ENCODE data around the gene FAXDC2. TPM values are rescaled to one million over a fixed set of nuclear protein-coding genes. Genes with fewer than 3 reads are reported as not detected.

The FAXDC2 gene
- total and polyA plus RNA-seq, 2 of the 13 experiments (the other 11 are each of a cell fraction or from before 2014, with no cell fraction given) = 4.7 to 58.8 TPM

DNA sequence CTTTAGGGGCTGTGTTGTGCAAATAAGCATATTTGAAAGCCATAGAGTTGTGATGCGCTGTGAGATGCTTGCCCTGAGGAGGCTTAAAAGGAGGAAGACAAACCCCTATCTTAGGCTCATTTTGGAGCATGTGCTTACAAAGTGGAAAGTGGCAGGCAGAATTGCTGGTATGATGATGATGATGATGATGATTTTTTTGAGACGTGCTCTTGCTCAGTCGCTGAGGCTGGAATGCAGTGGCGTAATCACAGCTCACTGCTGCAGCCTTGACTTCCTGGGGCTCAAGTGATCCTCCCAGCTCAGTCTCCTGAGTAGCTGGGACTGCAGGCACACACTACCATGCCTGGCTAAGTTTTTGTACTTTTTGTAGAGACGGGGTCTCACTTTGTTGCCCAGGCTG, 9.7 kb upstream of the FAXDC2 start (continued):
- TF ChIP-seq, protein P1, sequence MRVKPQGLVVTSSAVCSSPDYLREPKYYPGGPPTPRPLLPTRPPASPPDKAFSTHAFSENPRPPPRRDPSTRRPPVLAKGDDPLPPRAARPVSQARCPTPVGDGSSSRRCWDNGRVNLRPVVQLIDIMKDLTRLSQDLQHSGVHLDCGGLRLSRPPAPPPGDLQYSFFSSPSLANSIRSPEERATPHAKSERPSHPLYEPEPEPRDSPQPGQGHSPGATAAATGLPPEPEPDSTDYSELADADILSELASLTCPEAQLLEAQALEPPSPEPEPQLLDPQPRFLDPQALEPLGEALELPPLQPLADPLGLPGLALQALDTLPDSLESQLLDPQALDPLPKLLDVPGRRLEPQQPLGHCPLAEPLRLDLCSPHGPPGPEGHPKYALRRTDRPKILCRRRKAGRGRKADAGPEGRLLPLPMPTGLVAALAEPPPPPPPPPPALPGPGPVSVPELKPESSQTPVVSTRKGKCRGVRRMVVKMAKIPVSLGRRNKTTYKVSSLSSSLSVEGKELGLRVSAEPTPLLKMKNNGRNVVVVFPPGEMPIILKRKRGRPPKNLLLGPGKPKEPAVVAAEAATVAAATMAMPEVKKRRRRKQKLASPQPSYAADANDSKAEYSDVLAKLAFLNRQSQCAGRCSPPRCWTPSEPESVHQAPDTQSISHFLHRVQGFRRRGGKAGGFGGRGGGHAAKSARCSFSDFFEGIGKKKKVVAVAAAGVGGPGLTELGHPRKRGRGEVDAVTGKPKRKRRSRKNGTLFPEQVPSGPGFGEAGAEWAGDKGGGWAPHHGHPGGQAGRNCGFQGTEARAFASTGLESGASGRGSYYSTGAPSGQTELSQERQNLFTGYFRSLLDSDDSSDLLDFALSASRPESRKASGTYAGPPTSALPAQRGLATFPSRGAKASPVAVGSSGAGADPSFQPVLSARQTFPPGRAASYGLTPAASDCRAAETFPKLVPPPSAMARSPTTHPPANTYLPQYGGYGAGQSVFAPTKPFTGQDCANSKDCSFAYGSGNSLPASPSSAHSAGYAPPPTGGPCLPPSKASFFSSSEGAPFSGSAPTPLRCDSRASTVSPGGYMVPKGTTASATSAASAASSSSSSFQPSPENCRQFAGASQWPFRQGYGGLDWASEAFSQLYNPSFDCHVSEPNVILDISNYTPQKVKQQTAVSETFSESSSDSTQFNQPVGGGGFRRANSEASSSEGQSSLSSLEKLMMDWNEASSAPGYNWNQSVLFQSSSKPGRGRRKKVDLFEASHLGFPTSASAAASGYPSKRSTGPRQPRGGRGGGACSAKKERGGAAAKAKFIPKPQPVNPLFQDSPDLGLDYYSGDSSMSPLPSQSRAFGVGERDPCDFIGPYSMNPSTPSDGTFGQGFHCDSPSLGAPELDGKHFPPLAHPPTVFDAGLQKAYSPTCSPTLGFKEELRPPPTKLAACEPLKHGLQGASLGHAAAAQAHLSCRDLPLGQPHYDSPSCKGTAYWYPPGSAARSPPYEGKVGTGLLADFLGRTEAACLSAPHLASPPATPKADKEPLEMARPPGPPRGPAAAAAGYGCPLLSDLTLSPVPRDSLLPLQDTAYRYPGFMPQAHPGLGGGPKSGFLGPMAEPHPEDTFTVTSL (CRISPR knock-in tag; IDR thresholded peaks at IDR 0.05; ENCODE audit: borderline replicate concordance) = no peak
- TF ChIP-seq SMAD3 (CRISPR knock-in tag; IDR thresholded peaks at IDR 0.05) = no peak
- TF ChIP-seq, protein P2, sequence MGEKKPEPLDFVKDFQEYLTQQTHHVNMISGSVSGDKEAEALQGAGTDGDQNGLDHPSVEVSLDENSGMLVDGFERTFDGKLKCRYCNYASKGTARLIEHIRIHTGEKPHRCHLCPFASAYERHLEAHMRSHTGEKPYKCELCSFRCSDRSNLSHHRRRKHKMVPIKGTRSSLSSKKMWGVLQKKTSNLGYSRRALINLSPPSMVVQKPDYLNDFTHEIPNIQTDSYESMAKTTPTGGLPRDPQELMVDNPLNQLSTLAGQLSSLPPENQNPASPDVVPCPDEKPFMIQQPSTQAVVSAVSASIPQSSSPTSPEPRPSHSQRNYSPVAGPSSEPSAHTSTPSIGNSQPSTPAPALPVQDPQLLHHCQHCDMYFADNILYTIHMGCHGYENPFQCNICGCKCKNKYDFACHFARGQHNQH (CRISPR knock-in tag; IDR thresholded peaks at IDR 0.05) = no peak; the same call in 1 of the 2 replicates
- TF ChIP-seq FOSL2 (CRISPR knock-in tag; IDR thresholded peaks at IDR 0.05) = peak; percentile 54
- TF ChIP-seq JARID2 (CRISPR knock-in tag; IDR thresholded peaks at IDR 0.05; ENCODE audit: insufficient replicate concordance) = no peak
- no peak for TF ChIP-seq ZNF230 (CRISPR knock-in tag; IDR thresholded peaks at IDR 0.05)
- TF ChIP-seq NCOR1 (IDR thresholded peaks at IDR 0.05; ENCODE audit: borderline replicate concordance, low read length) = no peak
- no peak for TF ChIP-seq ZNF670 (CRISPR knock-in tag; IDR thresholded peaks at IDR 0.05; ENCODE audit: borderline replicate concordance)
- TF ChIP-seq MIER2 (CRISPR knock-in tag; IDR thresholded peaks at IDR 0.05) = no peak
- TF ChIP-seq, protein P3, sequence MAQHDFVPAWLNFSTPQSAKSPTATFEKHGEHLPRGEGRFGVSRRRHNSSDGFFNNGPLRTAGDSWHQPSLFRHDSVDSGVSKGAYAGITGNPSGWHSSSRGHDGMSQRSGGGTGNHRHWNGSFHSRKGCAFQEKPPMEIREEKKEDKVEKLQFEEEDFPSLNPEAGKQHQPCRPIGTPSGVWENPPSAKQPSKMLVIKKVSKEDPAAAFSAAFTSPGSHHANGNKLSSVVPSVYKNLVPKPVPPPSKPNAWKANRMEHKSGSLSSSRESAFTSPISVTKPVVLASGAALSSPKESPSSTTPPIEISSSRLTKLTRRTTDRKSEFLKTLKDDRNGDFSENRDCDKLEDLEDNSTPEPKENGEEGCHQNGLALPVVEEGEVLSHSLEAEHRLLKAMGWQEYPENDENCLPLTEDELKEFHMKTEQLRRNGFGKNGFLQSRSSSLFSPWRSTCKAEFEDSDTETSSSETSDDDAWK (CRISPR knock-in tag; IDR thresholded peaks at IDR 0.05) = no peak
- TF ChIP-seq ARID2 (CRISPR knock-in tag; IDR thresholded peaks at IDR 0.05; ENCODE audit: borderline replicate concordance) = peak; percentile 69; the same call in 1 of the 2 replicates
- TF ChIP-seq, protein P4, sequence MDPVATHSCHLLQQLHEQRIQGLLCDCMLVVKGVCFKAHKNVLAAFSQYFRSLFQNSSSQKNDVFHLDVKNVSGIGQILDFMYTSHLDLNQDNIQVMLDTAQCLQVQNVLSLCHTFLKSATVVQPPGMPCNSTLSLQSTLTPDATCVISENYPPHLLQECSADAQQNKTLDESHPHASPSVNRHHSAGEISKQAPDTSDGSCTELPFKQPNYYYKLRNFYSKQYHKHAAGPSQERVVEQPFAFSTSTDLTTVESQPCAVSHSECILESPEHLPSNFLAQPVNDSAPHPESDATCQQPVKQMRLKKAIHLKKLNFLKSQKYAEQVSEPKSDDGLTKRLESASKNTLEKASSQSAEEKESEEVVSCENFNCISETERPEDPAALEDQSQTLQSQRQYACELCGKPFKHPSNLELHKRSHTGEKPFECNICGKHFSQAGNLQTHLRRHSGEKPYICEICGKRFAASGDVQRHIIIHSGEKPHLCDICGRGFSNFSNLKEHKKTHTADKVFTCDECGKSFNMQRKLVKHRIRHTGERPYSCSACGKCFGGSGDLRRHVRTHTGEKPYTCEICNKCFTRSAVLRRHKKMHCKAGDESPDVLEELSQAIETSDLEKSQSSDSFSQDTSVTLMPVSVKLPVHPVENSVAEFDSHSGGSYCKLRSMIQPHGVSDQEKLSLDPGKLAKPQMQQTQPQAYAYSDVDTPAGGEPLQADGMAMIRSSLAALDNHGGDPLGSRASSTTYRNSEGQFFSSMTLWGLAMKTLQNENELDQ (CRISPR knock-in tag; IDR thresholded peaks at IDR 0.05; ENCODE audit: borderline replicate concordance) = no peak
- no peak for TF ChIP-seq GABPB1 (CRISPR knock-in tag; IDR thresholded peaks at IDR 0.05)
- TF ChIP-seq ZBTB3 (CRISPR knock-in tag; IDR thresholded peaks at IDR 0.05; ENCODE audit: borderline replicate concordance, low read depth) = no peak
- TF ChIP-seq ZNF557 (CRISPR knock-in tag; IDR thresholded peaks at IDR 0.05) = no peak
- TF ChIP-seq ZNF724P (CRISPR knock-in tag; IDR thresholded peaks at IDR 0.05; ENCODE audit: borderline replicate concordance) = no peak
- TF ChIP-seq, protein P5, sequence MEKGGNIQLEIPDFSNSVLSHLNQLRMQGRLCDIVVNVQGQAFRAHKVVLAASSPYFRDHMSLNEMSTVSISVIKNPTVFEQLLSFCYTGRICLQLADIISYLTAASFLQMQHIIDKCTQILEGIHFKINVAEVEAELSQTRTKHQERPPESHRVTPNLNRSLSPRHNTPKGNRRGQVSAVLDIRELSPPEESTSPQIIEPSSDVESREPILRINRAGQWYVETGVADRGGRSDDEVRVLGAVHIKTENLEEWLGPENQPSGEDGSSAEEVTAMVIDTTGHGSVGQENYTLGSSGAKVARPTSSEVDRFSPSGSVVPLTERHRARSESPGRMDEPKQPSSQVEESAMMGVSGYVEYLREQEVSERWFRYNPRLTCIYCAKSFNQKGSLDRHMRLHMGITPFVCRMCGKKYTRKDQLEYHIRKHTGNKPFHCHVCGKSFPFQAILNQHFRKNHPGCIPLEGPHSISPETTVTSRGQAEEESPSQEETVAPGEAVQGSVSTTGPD (CRISPR knock-in tag; IDR thresholded peaks at IDR 0.05) = no peak
- TF ChIP-seq U2AF2 (IDR thresholded peaks at IDR 0.05; ENCODE audit: low read depth, low read length) = no peak

Measured in HepG2 (cell line).